Tibial artery (tissue), 4 donors: ENCODE results near the gene IL1RAPL1.

Experiments used
- DNase-seq, 2 donors: peaks; one replicate each; pipeline ENCODE4 v3.0.0-alpha.2; 2019
- H3K27ac ChIP-seq, 2 donors: fragments of 200-600 bp; sonication (generic) in 1 of 2; 1 replicate in 1 of 2; 2 replicates in 1 of 2; pipeline ENCODE4 v1.5.1; 2018 to 2019; ENCODE audit warnings: mild to moderate bottlenecking in 1 of 2
- H3K27me3 ChIP-seq, 2 donors: fragments of 200-600 bp; sonication (generic) in 1 of 2; one replicate each; pipeline versions ENCODE4 v1.5.1 to v1.6.0; 2016 to 2019
- H3K36me3 ChIP-seq, 3 donors: fragments of 200-600 bp; sonication (generic) in 2 of 3; one replicate each; pipeline ENCODE4 v1.5.1; 2016 to 2019; ENCODE audit warnings: mild to moderate bottlenecking in 2 of 3
- H3K4me1 ChIP-seq, 4 donors: fragments of 200-600 bp; sonication (generic) in 2 of 4; 1 replicate in 3 of 4; 2 replicates in 1 of 4; pipeline ENCODE4 v1.5.1; 2016 to 2019
- H3K4me3 ChIP-seq, 2 donors: fragments of 200-600 bp; sonication (generic) in 1 of 2; 1 replicate in 1 of 2; 2 replicates in 1 of 2; pipeline ENCODE4 v1.5.1; 2018 to 2019; ENCODE audit warnings: mild to moderate bottlenecking in 2 of 2
- H3K9me3 ChIP-seq, 3 donors: fragments of 200-600 bp; sonication (generic) in 1 of 3; one replicate each; pipeline ENCODE4 v1.5.1; 2016 to 2019
- intact Hi-C: fragments of 100-400 bp; cut with DNase I; formaldehyde crosslinking; loops from one replicate; pipeline ENCODE4 v1.15.0; 2023; ENCODE audit warnings: low total_unique reads
- TF ChIP-seq, protein P1 (sequence below), 2 experiments: fragments of 200-600 bp in 1 of 2; fragments of 450-650 bp in 1 of 2; IDR thresholded peaks; one replicate each; pipeline ENCODE4 v1.5.1; 2017 to 2019; ENCODE audit warnings: antibody characterized with exemption in 2 of 2, mild to moderate bottlenecking in 1 of 2, moderate library complexity in 1 of 2

Gene IL1RAPL1

DNA sequence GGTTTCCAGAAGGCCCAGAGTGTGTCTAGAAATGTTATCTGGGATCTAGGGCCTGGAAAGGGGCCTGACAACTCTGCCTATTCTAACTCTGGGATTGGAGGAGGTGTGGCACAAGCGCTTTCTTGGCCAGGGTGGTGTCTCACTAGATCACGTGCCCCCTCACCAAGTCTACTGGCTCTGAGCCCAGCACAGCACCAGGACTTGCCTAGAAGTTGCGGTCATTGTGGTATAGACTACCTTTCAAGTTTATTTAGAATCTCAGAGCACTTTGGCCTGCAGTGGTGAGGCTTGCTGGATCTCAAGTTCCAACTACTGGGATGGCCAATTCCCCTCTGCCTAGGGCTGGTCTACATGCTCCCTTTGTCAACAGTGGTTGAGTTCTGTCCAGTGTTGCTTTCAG lies 1404.8 kb downstream of the IL1RAPL1 start:
- TF ChIP-seq, protein P1, sequence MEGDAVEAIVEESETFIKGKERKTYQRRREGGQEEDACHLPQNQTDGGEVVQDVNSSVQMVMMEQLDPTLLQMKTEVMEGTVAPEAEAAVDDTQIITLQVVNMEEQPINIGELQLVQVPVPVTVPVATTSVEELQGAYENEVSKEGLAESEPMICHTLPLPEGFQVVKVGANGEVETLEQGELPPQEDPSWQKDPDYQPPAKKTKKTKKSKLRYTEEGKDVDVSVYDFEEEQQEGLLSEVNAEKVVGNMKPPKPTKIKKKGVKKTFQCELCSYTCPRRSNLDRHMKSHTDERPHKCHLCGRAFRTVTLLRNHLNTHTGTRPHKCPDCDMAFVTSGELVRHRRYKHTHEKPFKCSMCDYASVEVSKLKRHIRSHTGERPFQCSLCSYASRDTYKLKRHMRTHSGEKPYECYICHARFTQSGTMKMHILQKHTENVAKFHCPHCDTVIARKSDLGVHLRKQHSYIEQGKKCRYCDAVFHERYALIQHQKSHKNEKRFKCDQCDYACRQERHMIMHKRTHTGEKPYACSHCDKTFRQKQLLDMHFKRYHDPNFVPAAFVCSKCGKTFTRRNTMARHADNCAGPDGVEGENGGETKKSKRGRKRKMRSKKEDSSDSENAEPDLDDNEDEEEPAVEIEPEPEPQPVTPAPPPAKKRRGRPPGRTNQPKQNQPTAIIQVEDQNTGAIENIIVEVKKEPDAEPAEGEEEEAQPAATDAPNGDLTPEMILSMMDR (IDR thresholded peaks at IDR 0.05), result no peak

DNA sequence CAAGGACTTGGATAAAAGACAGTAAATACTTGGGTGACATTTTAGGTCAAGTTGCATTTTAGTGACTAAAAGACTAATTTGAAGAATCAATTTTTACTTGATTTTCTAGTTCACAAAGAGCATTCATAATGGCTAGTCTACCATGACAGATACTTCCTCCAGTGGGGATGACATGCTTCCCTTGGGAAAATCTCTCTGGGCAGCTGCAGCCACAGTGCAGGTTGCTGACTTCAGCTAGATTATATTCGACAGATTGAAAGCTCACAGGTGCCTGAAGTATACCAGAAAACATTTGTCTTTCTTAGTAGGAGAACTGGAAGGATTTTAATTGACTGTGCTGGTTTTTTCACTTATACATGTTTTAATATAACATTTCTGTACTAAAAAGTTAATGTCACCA lies 1418.6 kb downstream of the IL1RAPL1 start:
- H3K27me3 ChIP-seq, result no peaks in the 10 kb centered on the region
- TF ChIP-seq, protein P1 (IDR thresholded peaks at IDR 0.05), result no peak
- no peaks in the 10 kb centered on the region for H3K9me3 ChIP-seq
- H3K36me3 ChIP-seq, result no peaks in the 10 kb centered on the region
- H3K4me3 ChIP-seq, result no peak overlapping the region
- no peak overlapping the region for H3K27ac ChIP-seq
- no peak for DNase-seq
- no peaks in the 10 kb centered on the region for H3K4me1 ChIP-seq
- intact Hi-C loops, result no loop called here

More for the DNA sequence above, 1404.8 kb downstream of the IL1RAPL1 start:
- Histone ChIP-seq H3K4me1 (no peaks in the 10 kb centered on the region), H3K36me3 (no peaks in the 10 kb centered on the region), H3K9me3 (no peaks in the 10 kb centered on the region), H3K4me3 (no peak overlapping the region), H3K27me3 (no peaks in the 10 kb centered on the region), H3K27ac (no peak overlapping the region)
- no peak for DNase-seq
- intact Hi-C loops, result no loop called here
